Cerebellar cortex (tissue), 1 donor: ENCODE measurements around the gene DHRS3.

Experiments
- DNase-seq: peaks from one replicate; pipeline ENCODE4 v3.0.0-alpha.2; 2015; ENCODE audit warnings: low spot score

Gene DHRS3

DNA sequence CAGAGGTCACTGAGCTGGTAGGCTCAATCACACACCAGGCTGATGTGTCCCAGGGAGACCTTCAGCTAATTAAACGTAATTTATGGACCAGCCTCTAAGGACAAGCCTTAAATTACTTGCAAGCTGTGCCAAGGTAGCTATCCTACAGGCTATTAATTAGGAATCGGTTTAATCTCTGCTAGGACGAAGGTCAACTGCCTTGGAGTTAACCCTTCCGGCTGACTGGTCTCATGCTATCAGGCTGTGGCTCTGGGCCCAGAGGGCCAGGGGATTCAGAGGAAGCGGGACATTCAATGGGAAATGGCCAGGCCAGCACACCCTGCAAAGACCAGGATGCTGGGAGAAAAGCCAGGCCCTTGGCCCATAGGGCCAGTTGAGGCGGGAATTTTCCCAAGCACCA is 19.0 kb downstream of the DHRS3 start:
- DNase-seq: no peak

DNA sequence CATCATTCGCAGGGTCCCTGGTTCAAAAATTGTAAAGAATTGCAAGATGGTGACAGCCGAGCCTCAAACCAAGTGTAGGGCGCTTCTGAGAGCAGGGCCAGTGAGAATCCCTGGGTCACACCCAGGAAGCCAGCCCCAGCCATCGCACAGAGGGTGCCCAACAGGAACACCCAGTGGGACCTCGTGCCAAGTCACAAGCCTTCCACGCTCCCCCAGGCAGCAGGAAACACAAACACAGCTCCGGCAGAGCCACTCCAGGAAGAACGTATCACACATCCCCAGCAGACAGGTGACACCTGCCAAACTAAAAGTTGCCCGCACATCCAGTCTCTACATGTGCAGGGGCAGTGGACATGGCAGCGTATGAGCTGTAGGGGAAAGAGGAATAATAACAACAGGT is 20.2 kb downstream of the DHRS3 start:
- no peak for DNase-seq

GRCh38 chr1:12596007-12596821 is 21.8 kb downstream of the DHRS3 start:
- DNase-seq: no peak

DNA sequence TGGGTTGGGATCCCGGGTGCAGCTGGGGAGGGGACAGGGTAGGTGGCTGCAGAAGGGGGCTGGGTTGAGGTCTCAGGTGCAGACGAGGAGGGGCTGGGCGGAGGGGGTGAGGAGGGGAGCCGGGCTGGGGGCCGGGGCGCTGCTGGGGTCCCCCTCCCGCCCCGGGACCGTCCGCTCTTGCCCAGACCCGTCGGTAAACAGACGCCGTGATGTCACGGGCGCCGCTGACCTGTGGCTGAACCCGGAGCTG is 22.3 kb downstream of the DHRS3 start:
- DNase-seq: no peak

DNA sequence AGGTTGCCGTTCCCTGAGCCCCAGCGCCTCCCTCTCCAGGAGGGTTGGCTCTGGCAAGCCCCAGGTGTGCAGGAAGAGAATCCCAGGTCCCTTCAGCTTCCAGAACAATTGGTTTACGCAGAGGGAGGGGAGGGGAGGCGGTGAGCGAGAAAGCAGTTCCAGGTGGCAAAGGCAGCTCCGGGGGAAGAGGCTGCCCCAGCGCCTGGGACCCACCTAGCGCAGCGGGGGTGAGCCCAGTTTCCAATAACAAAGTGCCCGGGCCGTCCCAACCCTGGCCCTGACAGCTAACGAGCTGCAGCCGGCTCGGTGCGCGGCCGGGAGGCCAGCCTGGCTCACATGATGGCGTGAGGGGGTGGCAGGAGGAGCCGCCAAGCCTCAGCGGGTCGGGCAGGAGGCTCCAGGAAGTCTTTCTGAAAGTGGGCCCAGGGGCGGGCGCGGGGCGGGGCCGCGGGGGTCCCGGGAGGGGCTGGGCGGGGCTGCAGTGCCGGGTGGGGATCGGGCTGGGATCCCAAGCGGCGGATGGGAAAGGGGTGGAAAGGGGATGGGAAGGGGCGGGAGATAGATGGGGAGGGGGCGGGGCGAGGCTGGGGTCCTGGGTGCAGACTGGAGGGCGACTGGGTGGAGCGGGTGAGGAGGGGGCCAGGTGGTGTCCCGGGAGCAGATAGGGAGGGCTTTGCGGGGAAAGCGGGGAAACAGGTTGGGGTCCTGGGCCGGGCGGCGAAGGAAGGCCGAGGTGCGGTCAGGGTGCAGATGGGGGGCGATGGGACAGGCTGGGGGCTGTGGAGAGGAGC is 22.8 kb downstream of the DHRS3 start:
- DNase-seq: no peak

- no peak for DNase-seq
Observed at GRCh38 chr1:12594490-12594889, 23.5 kb downstream of the DHRS3 start.

- no peak for DNase-seq
Observed at GRCh38 chr1:12593621-12594066, 24.4 kb downstream of the DHRS3 start.

GRCh38 chr1:12592496-12592895 is 25.5 kb downstream of the DHRS3 start:
- no peak for DNase-seq

- DNase-seq: no peak
Observed at GRCh38 chr1:12591267-12591938, 26.6 kb downstream of the DHRS3 start.

DNA sequence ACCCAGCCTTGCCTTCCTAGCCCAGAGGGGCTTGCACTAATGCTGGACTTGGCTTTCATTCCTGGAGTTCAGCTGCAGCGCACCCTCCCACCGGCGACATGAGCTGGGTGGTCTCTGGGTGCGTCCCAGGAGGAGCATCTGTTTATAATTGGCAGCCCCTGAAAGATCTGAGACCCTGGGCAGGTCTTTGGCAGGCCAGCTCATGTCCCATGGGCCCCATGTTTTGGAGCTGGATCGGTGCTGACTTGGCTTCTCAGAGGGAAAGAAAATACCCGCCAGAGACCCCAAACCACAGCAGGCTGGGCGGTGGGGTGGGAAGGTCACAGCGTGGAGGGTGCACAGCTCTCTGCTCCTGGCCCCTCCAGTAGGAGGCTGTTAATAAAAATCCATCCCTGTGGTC is 29.3 kb downstream of the DHRS3 start:
- DNase-seq: no peak

GRCh38 chr1:12587981-12588640 is 29.9 kb downstream of the DHRS3 start:
- no peak for DNase-seq

- no peak for DNase-seq
Observed at GRCh38 chr1:12585951-12586942, 31.8 kb downstream of the DHRS3 start.

- DNase-seq: no peak
Observed at GRCh38 chr1:12585536-12585935, 32.5 kb downstream of the DHRS3 start.

DNA sequence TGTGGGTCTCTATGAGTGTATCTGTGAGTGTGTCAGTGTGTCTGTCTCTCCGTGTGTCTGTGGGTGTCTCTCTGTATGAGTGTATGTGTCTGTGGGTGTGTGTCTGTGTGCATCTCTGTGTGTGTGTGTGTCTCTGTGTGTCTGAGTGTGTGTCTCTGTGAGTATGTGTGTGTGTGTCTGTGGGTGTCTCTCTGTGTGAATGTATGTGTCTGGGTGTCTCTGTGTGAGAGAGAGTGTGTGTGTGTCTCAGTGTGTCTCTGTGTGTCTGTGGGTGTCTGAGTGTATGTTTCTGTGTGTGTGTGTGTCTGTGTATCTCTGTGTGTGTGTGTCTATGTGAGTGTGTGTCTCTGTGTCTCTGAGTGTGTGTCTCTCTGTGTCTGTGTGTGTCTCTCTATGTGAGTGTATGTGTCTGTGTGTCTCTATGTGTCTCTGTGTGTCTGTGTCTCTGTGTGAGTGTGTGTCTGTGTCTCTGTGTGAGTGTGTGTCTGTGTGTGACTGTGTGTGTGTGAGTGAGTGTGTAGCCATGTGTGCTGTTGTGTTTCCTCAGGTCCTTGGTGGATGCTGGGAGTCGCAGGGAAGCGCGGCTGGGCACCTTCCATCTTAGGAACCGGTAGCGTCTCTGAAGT is 33.0 kb downstream of the DHRS3 start:
- no peak for DNase-seq

DNA sequence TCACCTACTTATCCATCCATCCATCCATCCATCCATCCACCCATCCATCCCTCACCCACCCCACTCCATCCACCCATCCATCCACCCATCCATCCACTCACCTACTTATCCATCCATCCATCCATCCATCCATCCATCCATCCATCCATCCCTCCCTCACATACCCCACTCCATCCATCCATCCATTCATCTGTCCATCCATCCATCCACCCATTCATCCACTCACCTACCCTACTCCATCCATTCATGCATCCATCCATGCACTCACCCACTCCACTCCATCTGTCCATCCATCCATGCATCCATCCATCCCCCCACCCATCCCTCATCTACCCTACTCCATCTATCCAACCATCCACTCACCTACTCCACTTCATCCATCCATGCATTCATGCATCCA is 34.5 kb downstream of the DHRS3 start:
- DNase-seq: no peak

DNA sequence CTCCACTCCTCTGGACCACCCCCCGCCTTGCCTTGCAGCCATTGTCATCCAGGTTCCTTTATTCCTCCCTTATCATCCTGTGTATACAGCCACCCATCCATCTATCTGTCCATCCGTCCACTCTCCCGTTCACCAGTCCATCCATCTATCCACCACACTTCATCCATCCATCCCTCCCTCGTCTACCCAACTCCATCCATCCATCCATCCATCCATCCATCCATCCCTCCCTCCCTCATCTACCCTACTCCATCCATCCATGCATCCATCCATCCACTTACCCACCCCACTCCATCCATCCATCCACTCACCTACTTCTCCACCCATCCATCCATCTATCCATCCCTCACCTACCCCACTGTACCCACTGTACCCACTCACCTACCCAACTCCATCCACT is 35.4 kb downstream of the DHRS3 start:
- no peak for DNase-seq

GRCh38 chr1:12581179-12581578 is 36.8 kb downstream of the DHRS3 start:
- no peak for DNase-seq

GRCh38 chr1:12580054-12580887 is 37.7 kb downstream of the DHRS3 start:
- no peak for DNase-seq

DNA sequence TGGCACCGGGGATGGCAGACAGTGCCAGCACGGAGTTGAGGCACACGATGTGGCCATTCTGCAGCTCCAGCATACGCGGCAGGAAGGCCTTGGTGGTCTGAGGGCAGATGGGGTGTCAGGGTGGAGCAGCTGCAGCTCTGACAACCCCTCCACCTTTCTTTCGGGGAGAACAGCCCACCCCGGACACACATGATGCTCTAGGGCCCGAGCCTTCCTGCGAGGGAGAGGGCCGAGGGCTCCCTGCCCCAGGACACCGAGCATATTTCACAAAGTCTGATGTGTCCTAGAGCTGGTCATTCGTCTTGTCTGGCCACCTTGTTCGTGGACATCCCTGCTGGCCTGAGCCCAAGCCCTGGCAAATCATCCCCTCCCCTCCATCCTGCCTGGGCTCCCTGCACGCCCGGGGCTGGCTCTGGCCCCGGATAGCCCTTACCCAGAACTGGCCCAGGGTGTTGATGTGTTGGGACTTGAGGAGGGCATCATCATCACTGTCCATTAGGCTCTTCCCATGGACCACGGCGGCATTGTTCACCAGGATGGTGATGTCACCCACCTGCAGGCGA is 39.1 kb downstream of the DHRS3 start:
- DNase-seq: no peak

DNA sequence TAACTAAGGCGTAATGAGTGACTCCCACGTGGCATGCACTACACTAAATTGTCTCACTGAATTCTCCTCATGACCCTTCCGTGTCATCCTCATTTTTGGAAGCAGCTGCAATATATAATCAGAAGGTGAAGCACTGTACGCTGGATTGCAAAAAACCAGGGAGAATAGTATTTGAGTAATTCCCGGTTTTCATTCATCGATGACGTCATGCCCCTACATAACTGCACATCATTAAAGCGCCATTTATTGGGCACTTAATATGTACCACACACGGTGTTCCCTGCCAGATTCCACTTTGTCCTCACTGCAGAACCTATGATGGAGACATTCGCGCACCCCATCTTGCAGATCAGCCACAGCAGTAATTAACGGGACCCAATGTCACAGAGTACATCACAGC is 41.0 kb downstream of the DHRS3 start:
- no peak for DNase-seq
